HG03558 (cell line): ENCODE data around the gene KRR1.
"Not testable (repeated sequence)": the region's sequence is repeated elsewhere in the genome, so short reads cannot be mapped to it uniquely, and the experiment has no call there.

Experiments used
- ATAC-seq: cut with Tn5 transposase; IDR thresholded peaks from one replicate; pipeline ENCODE4 v1.9.1; 2021; ENCODE audit warnings: moderate number of reproducible peaks; ENCODE audit not compliant: unreplicated experiment; ENCODE audit errors: extremely low read depth

Gene KRR1

DNA sequence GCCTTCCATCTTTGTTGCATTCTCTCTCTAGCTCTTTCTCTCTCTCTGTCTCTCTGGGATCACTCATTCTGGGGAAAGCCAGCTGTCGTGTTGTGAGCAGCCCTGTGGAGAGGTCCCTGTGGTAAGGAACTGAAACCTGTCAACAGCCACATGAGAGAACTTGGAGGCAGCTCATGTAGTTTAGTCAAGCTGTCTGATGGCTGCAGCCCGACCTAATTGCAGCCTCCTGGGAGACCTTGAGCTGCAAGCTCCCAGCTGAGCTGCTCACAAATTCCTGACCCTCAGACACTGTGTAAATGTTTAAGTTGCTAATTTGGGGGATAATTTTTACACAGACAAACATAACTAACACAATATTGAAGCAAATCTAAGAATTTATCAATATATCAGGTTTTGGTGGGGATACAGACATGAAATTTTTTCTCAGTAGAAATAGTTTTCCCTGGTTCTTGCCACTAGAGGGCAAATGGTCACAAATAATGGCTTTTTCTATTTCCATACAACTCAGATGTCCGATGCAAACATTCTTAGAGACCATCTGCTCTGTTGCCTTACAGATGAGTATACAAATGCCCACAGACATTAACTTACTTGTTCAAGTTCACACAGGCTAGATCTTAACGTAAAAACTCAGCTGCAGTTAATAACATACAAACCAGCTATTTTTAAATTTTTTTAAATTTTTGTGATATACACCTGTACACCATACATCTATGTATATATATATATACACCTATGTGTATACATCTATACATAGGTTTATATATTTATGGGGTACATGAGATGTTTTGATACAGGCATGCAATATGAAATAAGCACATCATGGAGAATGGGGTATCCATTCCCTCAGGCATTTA, 15.5 kb upstream of the KRR1 start:
- peak; percentile 86 for ATAC-seq

DNA sequence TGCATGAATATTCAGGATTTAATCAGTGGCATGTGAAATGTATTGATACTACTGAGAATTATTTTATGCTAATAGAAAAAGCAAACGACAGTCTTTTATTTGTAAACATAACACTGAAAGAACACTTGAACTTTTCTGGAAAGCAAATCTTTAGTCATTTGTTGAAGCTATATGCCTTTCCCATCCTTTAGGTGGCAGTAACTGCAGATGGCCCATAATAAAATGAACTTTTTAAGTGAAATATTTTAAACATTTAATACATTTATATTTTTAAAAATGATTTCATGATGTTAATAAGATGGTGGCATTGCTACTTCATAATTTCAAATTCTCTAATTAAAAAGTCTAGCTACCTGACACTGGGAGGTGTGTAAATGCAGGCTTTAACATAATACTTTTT, 13.9 kb upstream of the KRR1 start:
- ATAC-seq, result no peak

DNA sequence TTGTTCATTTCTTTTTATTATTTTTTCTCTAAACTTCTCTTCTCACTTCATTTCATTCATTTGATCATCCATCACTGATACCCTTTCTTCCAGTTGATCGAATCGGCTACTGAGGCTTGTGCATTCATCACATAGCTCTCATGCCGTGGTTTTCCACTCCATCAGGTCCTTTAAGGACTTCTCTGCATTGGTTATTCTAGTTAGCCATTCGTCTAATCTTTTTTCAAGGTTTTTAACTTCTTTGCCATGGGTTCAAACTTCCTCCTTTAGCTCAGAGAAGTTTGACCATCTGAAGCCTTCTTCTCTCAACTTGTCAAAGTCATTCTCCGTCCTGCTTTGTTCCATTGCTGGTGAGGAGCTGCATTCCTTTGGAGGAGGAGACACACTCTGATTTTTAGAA, 10.7 kb upstream of the KRR1 start:
- not testable (repeated sequence) for ATAC-seq

DNA sequence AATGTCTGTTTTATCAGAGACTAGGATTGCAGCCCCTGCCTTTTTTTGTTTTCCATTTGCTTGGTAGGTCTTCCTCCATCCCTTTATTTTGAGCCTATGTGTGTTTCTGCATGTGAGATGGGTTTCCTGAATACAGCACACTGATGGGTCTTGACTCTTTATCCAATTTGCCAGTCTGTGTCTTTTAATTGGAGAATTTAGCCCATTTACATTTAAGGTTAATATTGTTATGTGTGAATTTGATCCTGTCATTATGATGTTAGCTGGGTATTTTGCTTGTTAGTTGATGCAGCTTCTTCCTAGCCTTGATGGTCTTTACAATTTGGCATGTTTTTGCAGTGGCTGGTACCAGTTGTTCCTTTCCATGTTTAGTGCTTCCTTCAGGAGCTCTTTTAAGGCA, 9.8 kb upstream of the KRR1 start:
- not testable (repeated sequence) for ATAC-seq

DNA sequence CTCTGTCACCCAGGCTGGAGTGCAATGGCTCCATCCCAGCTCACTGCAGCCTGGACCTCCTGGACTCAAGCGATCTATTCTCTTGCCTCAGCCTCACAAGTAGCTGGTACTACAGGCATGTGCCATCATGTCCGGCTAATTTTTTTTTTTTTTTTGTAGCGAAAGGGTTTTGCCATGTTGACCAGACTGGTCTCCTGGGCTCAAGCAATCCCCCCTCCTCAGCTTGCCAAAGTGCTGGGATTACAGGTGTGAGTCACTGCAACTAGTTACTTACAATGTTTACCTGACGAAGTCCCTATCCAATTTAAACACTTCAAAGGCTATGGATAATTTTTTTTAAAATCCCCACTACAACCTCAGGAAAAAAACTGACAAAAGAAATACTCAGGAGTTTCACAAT, 1.8 kb downstream of the KRR1 start:
- ATAC-seq, result no peak

DNA sequence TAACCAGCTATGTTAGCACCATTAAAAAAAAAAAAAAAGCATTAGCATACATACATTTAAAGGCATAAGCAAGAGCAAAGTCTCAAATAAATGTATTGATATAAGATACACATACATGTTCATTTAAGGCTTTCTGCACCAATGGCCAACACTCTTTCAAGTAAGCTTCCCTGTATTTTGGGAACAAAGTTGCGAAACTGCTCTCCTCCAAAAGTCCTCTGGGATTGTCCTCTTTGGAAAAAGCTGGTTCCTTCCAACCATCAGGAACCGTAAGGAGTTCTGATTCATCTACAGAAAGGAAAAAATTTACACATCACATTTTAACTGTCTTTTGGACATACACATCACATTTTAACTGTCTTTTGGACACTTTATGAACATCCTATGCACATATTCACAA, 3.2 kb downstream of the KRR1 start:
- no peak for ATAC-seq

DNA sequence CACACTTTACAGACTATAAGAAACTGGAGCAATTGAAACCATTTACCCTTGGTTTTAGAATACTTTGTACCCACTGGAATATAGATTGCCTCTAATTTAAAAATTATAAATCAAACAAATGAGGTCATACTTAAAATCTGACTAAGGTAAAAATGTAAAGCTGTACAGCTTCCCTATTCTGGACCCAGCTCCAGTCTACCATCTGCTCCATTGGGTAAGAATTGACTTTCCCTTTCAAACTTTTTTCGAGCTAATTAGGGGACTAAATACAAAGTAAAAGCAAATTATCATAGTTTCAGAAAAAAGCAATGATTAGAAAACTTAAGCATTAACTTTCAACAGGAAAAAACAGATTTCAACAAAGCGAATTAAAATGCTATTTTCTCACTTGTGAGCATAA, 4.3 kb downstream of the KRR1 start:
- ATAC-seq, result no peak

DNA sequence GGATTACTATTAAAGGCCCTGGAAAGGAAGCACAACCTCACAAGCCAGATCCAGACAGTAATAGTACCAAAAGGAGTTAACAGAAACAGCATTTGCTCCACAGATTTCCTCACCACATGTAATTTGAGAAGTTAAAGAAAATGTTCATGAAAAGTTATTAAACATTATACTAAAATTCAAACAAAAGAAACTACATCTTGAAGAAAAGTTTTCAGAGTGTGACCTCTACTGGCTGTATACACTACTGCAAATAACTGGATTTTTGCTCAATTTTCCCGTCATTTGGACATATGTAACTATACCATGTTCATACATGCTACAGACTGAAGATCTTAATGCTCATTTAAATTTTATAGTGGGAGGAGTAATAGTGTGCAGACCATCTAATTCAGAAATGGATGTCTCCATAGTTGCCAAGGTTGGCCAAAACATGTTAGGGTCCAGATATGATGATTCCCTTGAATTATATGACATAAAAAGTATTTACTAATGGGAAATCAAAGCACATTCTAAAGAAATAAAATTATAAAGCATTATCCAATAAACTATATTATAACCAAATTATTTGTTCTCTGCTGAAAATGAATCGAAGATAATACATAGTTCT, 5.6 kb downstream of the KRR1 start:
- no peak for ATAC-seq

DNA sequence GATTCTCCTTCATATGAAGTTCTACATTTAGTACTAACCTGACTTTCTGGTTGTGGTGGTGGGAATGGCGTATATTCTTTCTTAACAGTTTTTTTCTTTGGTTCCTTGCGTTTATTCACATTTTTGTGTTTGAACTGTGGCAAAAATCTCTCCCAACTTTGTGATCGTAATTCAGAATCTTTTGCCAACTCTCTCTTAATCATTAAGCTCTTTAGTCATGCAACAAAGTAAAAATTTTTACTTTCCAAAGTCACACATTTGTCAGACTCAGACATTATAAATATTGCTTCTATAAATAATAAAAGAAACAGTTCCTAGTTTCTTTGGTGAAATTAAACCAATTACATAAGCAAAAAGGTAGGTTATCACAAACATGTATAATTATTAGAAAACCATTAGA, 7.5 kb downstream of the KRR1 start:
- ATAC-seq, result no peak

DNA sequence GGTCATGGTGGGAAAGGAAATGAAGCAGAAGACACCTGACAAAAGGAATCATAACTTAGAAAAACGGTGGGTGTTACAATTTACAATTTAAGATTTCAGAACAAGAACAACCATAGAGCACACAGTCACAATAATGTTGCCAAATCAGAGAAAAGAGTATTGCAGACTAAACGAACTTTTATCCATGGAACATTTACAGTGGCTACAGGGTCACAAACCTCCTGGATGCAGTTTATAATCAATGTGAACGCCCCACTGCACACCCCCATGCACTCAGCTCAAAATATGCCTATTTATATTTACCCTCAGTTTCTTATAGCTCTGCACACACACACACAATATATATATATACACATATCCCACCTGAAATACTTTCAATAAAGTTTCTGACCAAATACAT, 8.0 kb downstream of the KRR1 start:
- no peak for ATAC-seq

DNA sequence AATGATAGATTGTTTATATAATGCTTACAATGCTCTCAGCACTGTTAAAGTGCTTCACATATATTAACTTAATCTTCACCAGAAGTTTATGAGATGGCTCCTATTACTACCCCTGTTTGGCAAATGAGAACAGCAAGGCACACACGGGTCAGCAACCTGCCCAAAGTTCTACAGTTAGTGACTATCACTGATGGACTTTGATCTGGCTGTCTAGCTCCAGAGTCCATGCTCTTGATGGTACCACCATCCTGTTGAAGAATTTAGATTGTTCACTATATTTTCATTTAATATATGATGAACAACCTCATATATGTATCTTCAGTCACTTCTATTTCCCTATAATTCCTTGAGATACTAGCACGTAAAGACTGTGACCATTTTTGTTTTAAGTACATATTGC, 20.2 kb downstream of the KRR1 start:
- ATAC-seq, result no peak

DNA sequence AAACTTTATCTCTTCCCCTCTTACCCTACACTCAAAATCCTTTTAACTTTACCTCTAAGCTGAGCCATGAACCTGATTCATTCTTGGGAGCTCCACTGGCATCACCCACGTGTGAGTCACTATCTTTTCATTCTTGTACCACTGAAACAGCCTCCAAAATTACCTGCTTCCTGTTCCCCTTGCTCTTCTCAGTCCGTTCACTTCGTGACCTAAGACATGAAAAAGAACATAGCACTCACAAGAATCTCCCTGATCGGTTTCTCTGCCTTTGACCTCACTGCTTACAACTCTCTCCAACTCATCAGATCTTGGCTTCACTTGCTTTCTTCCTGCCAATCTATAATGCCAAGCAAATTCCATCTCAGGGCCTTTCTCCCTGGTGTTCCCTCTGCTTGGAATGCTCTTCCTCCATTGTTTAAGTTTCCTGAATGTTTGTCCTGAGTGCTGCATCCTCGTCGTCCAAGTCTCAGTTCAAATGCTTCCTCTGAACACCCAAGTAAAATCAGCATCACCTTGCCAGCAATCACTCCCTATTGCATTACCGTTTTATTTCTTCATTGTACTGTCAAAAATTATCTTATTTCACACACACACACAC, 21.7 kb downstream of the KRR1 start:
- peak; percentile 67 for ATAC-seq

DNA sequence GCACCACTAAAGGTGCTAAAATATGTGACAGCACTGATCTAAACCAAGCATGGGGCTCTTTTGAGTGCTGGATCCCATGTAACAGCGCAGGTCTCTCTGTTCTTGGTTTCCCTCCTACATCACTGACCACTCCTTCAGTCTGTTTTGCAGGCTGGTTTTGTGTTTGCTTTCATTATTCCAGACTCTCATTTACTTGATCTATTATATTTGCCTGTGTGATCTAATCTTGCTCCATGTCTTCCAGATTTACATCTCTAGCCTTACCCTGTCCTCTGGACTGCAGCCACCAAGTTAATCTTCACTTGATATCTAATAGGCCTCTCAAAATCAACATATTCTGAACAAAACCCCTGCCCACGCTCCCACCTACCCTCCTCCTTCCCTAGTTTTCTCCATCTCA, 22.2 kb downstream of the KRR1 start:
- no peak for ATAC-seq

DNA sequence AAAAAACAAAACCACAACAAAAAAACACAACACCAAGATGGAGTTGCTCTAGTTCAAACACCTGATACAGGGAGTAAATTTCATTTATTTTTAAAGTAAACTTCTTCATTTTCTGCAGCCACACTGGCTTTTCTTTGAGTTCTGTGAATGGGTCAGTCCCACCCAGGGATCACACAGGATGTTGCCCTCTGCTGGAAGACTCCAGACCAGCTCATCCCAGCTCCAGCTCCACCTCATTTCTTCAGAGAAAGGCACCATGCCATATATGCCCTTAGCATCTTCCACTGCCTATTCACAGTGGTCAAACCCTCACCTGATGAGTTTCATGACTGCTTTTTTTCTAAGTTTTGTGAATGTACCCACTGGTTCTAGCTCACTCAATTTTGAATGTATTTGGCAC, 22.9 kb downstream of the KRR1 start:
- no peak for ATAC-seq

DNA sequence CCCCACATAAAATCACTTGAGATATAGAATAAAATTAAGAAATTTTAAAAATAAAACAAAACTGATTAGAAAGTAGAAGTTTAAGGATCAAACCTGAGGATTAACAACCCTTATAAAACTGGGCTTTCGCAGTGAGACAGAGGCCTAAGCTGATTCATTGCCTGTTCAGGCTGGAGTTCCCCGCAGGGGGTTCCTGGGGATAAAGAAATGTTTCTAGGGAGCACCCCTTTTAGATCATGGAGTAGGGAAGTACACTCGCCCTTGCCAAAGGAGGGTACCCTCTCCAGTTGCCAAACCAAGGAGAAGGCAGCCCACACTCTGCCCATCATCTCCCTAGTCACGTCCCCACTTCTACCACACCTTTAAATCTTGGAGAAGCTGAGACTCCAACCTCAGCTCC, 24.1 kb downstream of the KRR1 start:
- ATAC-seq, result no peak

DNA sequence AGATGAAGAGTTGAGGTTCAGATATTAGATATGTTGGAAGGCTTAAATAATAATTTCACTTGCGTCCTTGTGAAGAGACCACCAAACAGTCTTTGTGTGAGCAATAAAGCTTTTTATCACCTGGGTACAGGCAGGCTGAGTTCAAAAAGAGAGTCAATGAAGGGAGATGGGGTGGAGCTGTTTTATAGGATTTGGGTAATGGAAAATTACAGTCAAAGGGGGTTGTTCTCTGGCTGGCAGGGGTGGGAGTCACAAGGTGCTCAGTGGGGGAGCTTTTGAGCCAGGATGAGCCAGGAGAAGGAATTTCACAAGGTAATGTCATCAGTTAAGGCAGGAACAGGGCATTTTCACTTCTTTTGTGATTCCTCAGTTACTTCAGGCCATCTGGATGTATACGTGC, 27.0 kb downstream of the KRR1 start:
- not testable (repeated sequence) for ATAC-seq

DNA sequence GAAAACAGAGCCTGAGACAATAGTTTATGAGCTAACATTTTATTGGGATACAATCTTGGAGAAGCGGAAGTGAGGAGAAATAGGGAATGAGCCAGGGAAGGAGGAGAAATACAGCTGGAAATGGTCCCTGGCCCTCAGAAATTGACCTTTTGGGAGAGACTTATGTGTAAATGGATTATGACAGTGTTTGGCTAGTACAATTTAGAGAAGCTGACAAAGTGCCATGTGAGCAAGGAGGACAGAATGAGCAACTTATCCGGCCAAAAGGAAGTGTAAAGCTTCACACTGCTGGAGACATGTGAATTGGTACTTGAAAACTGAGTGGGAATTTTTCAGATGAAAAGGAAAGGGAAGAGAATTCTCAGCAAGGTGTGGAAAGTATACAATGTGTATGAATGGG, 28.0 kb downstream of the KRR1 start:
- ATAC-seq, result no peak

DNA sequence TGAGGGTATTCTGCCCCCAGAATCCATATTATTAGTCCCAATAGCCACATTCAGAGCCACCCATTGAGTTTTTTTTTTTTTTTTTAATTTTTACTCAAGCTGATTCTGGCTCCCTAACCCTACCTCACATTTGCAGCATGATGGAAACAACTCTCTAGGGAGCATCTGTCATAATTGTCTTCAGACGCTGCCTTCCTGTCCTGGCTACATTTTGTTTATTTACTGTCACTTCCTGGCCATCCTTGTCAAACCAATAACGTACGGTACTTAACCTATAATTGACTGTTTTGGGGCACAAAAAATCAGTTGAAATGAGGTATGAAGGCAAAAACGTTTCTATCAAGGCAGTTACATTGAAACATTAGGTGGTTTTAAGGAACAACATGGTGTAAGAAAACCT, 28.8 kb downstream of the KRR1 start:
- ATAC-seq, result no peak

DNA sequence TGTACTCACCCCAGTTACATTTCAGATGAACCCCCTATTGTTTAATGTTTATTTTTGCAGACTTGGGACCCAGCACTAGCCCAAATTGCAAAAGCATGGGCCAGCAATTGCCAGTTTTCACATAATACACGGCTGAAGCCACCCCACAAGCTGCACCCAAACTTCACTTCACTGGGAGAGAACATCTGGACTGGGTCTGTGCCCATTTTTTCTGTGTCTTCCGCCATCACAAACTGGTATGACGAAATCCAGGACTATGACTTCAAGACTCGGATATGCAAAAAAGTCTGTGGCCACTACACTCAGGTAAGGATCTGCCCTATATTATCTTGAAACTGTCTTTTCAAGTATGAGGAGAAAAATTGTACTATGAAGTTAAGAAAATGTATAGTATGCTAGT, 29.6 kb downstream of the KRR1 start:
- no peak for ATAC-seq

DNA sequence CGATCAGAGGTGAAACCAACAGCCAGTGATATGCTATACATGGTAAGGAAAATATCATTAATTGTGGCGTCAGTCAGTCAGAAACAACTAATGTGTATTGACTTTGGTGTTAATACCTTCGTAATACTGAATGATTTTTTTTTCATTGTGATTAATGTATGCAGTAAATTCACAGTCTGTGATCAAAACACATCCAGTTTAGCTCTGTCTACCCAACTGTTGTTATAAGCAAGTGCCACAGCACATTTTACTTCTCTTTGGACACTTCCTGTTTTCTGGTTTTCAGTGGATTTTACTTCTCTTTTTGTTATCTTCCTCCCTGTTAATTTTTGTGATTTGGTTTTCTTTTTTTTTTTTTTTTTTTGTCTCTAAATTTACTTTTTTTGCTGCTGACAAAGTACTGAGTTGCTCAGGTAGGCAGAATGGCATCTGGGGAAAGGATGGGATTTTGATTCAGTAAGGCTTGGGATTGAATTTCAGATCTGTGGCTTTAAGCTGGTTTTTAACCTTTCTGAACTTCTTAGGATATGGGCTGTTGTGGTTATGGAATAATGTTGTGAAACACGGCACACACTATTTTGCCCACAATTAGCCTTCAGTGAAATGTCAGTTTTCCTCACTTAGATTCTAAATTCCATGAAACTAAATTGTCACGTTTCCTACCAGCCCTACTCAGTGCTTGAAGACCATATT, 30.2 kb downstream of the KRR1 start:
- ATAC-seq, result peak; percentile 3

DNA sequence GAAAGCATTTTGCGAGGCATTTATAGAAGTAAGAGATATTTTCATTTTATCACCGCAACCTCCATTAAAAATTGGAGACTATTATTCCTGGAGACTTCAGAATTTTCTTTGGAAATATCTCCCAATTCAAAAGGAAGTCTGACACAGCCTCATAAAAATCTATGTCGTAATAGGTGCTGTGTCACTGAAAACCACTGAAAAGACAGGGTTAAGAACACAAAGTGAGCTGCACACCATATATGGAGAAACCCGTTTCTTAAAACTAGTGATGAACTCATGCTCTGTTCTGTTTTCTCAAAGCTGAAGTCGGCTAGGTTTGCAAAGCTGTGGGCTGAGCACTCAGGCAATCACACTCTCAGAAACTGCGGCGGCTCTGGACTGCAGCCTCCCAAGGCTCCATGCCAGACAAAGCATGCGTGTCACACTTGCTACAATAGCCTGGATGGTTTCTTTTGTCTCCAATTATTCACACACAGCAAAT, 30.9 kb downstream of the KRR1 start, which contains the start of gene GLIPR1:
Gene GLIPR1 (plus strand): TSS at position 287 of the 481 bp plus-strand sequence. CDS start 126 bp downstream, at position 413.
- ATAC-seq, result peak; percentile 91
